HEK293 (cell line): Measurements from ENCODE around the gene CYB5D1.

Experiments
- CTCF ChIP-seq: fragments of 450-650 bp; formaldehyde crosslinking; IDR thresholded peaks from 2 replicates; pipeline ENCODE4 v1.5.1; 2016; ENCODE audit warnings: missing biosample characterization, missing genetic modification characterization
- KLF16 ChIP-seq: fragments of 450-650 bp; formaldehyde crosslinking; IDR thresholded peaks from 2 replicates; pipeline ENCODE4 v1.5.1; 2017; ENCODE audit warnings: missing biosample characterization, missing genetic modification characterization
- PRDM1 ChIP-seq: fragments of 450-650 bp; formaldehyde crosslinking; IDR thresholded peaks from 2 replicates; pipeline ENCODE4; 2016; ENCODE audit warnings: missing biosample characterization, missing genetic modification characterization
- SALL2 ChIP-seq: fragments of 450-650 bp; formaldehyde crosslinking; IDR thresholded peaks from 2 replicates; pipeline ENCODE4 v1.5.0; 2017; ENCODE audit warnings: missing biosample characterization, mild to moderate bottlenecking, missing genetic modification characterization, borderline replicate concordance
- SP3 ChIP-seq: fragments of 450-650 bp; formaldehyde crosslinking; IDR thresholded peaks from 2 replicates; pipeline ENCODE4 v1.5.1; 2016; ENCODE audit warnings: missing biosample characterization, missing genetic modification characterization
- WT1 ChIP-seq: fragments of 450-650 bp; formaldehyde crosslinking; IDR thresholded peaks from 2 replicates; pipeline ENCODE4 v1.5.1; 2016; ENCODE audit warnings: missing biosample characterization, missing genetic modification characterization
- YY1 ChIP-seq: fragments of 450-650 bp; formaldehyde crosslinking; IDR thresholded peaks from 2 replicates; pipeline ENCODE4 v1.5.1; 2018; ENCODE audit warnings: missing biosample characterization, missing genetic modification characterization
- ZBTB17 ChIP-seq: fragments of 450-650 bp; formaldehyde crosslinking; IDR thresholded peaks from 2 replicates; pipeline ENCODE4 v1.5.1; 2016; ENCODE audit warnings: missing biosample characterization, missing genetic modification characterization
- ZBTB20 ChIP-seq: fragments of 450-650 bp; formaldehyde crosslinking; IDR thresholded peaks from 2 replicates; pipeline ENCODE4 v1.5.1; 2016; ENCODE audit warnings: missing biosample characterization, missing genetic modification characterization
- ZBTB6 ChIP-seq: fragments of 450-650 bp; formaldehyde crosslinking; IDR thresholded peaks from 2 replicates; pipeline ENCODE4 v1.5.1; 2017; ENCODE audit warnings: missing biosample characterization, missing genetic modification characterization
- ZNF16 ChIP-seq: fragments of 450-650 bp; formaldehyde crosslinking; IDR thresholded peaks from 2 replicates; pipeline ENCODE4 v1.5.1; 2016; ENCODE audit warnings: low read depth, missing biosample characterization, missing genetic modification characterization
- ZNF18 ChIP-seq: fragments of 450-650 bp; formaldehyde crosslinking; IDR thresholded peaks from 2 replicates; pipeline ENCODE4 v1.5.1; 2016; ENCODE audit warnings: missing biosample characterization, missing genetic modification characterization
- ZNF19 ChIP-seq: fragments of 450-650 bp; formaldehyde crosslinking; IDR thresholded peaks from 2 replicates; pipeline ENCODE4; 2016; ENCODE audit warnings: missing biosample characterization, missing genetic modification characterization, low read depth
- ZNF366 ChIP-seq: fragments of 450-650 bp; formaldehyde crosslinking; conservative IDR thresholded peaks from 2 replicates; pipeline ENCODE4 v1.5.1; 2016; ENCODE audit warnings: missing biosample characterization, missing genetic modification characterization
- ZNF518A ChIP-seq: fragments of 450-650 bp; formaldehyde crosslinking; conservative IDR thresholded peaks from 2 replicates; pipeline ENCODE4 v1.5.1; 2016; ENCODE audit warnings: low read depth, missing biosample characterization, missing genetic modification characterization
- ZNF560 ChIP-seq: fragments of 450-650 bp; formaldehyde crosslinking; IDR thresholded peaks from 2 replicates; pipeline ENCODE4 v1.5.1; 2017; ENCODE audit warnings: missing biosample characterization, missing genetic modification characterization, borderline replicate concordance
- ZNF626 ChIP-seq: fragments of 450-650 bp; sonication (Bioruptor Pico); formaldehyde crosslinking; IDR thresholded peaks from 2 replicates; pipeline ENCODE4 v1.5.1; 2018; ENCODE audit warnings: missing biosample characterization, missing genetic modification characterization, inconsistent platforms
- ZNF677 ChIP-seq: fragments of 450-650 bp; IDR thresholded peaks from 2 replicates; pipeline ENCODE4 v1.5.0; 2018; ENCODE audit warnings: missing biosample characterization, mild to moderate bottlenecking, missing genetic modification characterization, moderate library complexity
- ZNF768 ChIP-seq: fragments of 450-650 bp; formaldehyde crosslinking; IDR thresholded peaks from 2 replicates; pipeline ENCODE4 v1.5.1; 2018; ENCODE audit warnings: missing biosample characterization, mild to moderate bottlenecking, missing genetic modification characterization
- ZSCAN16 ChIP-seq: fragments of 450-650 bp; formaldehyde crosslinking; IDR thresholded peaks from 2 replicates; pipeline ENCODE4 v1.5.1; 2016; ENCODE audit warnings: missing biosample characterization, missing genetic modification characterization
- TF ChIP-seq, protein P1 (sequence below): fragments of 450-650 bp; IDR thresholded peaks from 2 replicates; pipeline ENCODE4 v1.5.1; 2018; ENCODE audit warnings: missing biosample characterization, mild to moderate bottlenecking, missing genetic modification characterization
- TF ChIP-seq, protein P2 (sequence below): fragments of 450-650 bp; formaldehyde crosslinking; IDR thresholded peaks from 2 replicates; pipeline ENCODE4 v1.5.1; 2016; ENCODE audit warnings: missing biosample characterization, missing genetic modification characterization
- TF ChIP-seq, protein P3 (sequence below): fragments of 450-650 bp; formaldehyde crosslinking; IDR thresholded peaks from 2 replicates; pipeline ENCODE4 v1.5.1; 2016; ENCODE audit warnings: missing biosample characterization, missing genetic modification characterization

The CYB5D1 gene

DNA sequence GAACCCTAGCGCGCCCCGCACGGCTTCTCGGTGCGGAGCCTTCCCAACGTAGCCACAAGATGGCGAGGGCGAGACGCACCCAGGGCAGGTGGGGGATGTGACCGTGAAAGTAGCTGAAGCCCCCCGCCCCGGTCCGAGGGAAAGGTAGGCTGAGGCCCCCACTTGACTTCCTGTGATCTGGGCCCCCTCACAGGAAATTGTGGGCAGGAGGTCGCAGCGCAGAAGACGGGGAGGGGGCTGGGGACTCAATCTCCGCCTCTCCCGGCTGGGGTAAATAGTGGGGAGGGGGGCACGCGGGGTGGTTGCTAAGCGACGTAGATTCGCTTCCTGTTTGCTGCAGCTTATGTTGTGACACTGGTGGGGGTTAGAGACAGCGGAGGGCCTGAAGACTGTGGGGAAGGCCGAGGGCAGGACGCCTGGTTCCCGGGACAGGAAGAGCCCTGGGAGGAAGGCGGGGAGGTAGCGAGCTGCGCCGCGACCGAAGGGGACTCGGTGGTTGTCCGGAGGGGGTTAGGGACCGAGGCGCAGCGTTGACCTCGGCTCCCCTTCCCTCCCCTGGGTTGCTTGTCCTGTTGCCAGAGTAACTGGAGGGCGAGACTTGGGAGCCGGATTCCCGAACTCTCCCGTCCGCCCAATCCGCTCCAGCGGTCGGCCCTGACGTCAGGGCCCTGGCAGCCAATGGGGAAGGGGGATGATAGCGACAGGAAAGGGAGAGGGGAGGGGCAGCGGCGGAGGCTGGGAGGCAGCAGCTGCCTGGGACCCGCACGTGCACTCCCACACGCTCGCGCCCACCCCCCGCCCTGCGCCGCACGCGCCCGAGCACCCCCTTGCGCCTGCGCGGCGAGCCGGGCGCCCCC lies 22.6 kb upstream of the CYB5D1 start (continued):
- TF ChIP-seq ZNF518A (tag by site-specific recombination), result no peak
- TF ChIP-seq ZNF626 (tag by site-specific recombination), result no peak
- no peak; the same call in 1 of the 2 replicates for TF ChIP-seq ZNF366
- no peak; the same call in 1 of the 2 replicates for TF ChIP-seq WT1 (tag by site-specific recombination)
- TF ChIP-seq PRDM1 (tag by site-specific recombination), result 0 out of 2 replicates have a peak, but pooled peaks have one; percentile 3
- peak; percentile 94 for TF ChIP-seq ZBTB17 (tag by site-specific recombination)
- no peak for TF ChIP-seq SALL2 (tag by site-specific recombination)
- TF ChIP-seq ZNF18 (tag by site-specific recombination), result no peak
- no peak for TF ChIP-seq ZNF16 (tag by site-specific recombination)
- peak; percentile 10; the same call in 1 of the 2 replicates for TF ChIP-seq ZBTB20 (tag by site-specific recombination)
- no peak for TF ChIP-seq ZBTB6
- TF ChIP-seq YY1 (tag by site-specific recombination), result no peak
- TF ChIP-seq ZNF560 (tag by site-specific recombination), result no peak
- TF ChIP-seq, protein P1, sequence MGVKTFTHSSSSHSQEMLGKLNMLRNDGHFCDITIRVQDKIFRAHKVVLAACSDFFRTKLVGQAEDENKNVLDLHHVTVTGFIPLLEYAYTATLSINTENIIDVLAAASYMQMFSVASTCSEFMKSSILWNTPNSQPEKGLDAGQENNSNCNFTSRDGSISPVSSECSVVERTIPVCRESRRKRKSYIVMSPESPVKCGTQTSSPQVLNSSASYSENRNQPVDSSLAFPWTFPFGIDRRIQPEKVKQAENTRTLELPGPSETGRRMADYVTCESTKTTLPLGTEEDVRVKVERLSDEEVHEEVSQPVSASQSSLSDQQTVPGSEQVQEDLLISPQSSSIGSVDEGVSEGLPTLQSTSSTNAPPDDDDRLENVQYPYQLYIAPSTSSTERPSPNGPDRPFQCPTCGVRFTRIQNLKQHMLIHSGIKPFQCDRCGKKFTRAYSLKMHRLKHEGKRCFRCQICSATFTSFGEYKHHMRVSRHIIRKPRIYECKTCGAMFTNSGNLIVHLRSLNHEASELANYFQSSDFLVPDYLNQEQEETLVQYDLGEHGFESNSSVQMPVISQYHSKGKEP (tag by site-specific recombination), result 0 out of 2 replicates have a peak, but pooled peaks have one; percentile 10
- TF ChIP-seq, protein P2, sequence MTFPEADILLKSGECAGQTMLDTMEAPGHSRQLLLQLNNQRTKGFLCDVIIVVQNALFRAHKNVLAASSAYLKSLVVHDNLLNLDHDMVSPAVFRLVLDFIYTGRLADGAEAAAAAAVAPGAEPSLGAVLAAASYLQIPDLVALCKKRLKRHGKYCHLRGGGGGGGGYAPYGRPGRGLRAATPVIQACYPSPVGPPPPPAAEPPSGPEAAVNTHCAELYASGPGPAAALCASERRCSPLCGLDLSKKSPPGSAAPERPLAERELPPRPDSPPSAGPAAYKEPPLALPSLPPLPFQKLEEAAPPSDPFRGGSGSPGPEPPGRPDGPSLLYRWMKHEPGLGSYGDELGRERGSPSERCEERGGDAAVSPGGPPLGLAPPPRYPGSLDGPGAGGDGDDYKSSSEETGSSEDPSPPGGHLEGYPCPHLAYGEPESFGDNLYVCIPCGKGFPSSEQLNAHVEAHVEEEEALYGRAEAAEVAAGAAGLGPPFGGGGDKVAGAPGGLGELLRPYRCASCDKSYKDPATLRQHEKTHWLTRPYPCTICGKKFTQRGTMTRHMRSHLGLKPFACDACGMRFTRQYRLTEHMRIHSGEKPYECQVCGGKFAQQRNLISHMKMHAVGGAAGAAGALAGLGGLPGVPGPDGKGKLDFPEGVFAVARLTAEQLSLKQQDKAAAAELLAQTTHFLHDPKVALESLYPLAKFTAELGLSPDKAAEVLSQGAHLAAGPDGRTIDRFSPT (tag by site-specific recombination), result 0 out of 2 replicates have a peak, but pooled peaks have one; percentile 4
- peak; percentile 97 for TF ChIP-seq CTCF
- TF ChIP-seq ZNF768 (tag by site-specific recombination), result no peak
- no peak for TF ChIP-seq ZSCAN16 (tag by site-specific recombination)
- TF ChIP-seq SP3 (tag by site-specific recombination), result no peak; the same call in 1 of the 2 replicates
- TF ChIP-seq ZNF677 (tag by site-specific recombination), result no peak
- no peak for TF ChIP-seq ZNF19 (tag by site-specific recombination)
- TF ChIP-seq, protein P3, sequence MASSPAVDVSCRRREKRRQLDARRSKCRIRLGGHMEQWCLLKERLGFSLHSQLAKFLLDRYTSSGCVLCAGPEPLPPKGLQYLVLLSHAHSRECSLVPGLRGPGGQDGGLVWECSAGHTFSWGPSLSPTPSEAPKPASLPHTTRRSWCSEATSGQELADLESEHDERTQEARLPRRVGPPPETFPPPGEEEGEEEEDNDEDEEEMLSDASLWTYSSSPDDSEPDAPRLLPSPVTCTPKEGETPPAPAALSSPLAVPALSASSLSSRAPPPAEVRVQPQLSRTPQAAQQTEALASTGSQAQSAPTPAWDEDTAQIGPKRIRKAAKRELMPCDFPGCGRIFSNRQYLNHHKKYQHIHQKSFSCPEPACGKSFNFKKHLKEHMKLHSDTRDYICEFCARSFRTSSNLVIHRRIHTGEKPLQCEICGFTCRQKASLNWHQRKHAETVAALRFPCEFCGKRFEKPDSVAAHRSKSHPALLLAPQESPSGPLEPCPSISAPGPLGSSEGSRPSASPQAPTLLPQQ (tag by site-specific recombination), result no peak; the same call in 1 of the 2 replicates
- 0 out of 2 replicates have a peak, but pooled peaks have one; percentile 27 for TF ChIP-seq KLF16
